Muscle layer of duodenum (tissue), 2 donors: ENCODE measurements around the gene JOSD1.

ENCODE experiments used
- H3K27ac ChIP-seq: one replicate; pipeline ENCODE4 v1.7.0; 2013; ENCODE audit warnings: mild to moderate bottlenecking, low read length
- H3K27me3 ChIP-seq: one replicate; pipeline ENCODE4 v1.7.0; 2013; ENCODE audit warnings: low read depth, mild to moderate bottlenecking, control low read depth, low read length
- H3K36me3 ChIP-seq, 2 donors: one replicate each; pipeline ENCODE4 v1.7.0; 2013; ENCODE audit warnings: low read length in 2 of 2, control low read depth in 1 of 2, mild to moderate bottlenecking in 1 of 2; ENCODE audit not compliant: insufficient read depth in 2 of 2, control insufficient read depth in 1 of 2
- H3K4me1 ChIP-seq, 2 donors: one replicate each; pipeline ENCODE4 v1.7.0; 2013; ENCODE audit warnings: low read length in 2 of 2, mild to moderate bottlenecking in 2 of 2, control low read depth in 1 of 2, moderate library complexity in 1 of 2; ENCODE audit not compliant: insufficient read depth in 2 of 2, control insufficient read depth in 1 of 2
- H3K4me3 ChIP-seq, 2 donors: one replicate each; pipeline ENCODE4 v1.7.0; 2013; ENCODE audit warnings: low read length in 2 of 2, low read depth in 1 of 2, mild to moderate bottlenecking in 1 of 2
- H3K9me3 ChIP-seq, 2 donors: one replicate each; pipeline ENCODE4 v1.7.0; 2013; ENCODE audit warnings: low read length in 2 of 2, control low read depth in 1 of 2, mild to moderate bottlenecking in 1 of 2; ENCODE audit not compliant: control insufficient read depth in 1 of 2
- donor health status: healthy.

Gene JOSD1

DNA sequence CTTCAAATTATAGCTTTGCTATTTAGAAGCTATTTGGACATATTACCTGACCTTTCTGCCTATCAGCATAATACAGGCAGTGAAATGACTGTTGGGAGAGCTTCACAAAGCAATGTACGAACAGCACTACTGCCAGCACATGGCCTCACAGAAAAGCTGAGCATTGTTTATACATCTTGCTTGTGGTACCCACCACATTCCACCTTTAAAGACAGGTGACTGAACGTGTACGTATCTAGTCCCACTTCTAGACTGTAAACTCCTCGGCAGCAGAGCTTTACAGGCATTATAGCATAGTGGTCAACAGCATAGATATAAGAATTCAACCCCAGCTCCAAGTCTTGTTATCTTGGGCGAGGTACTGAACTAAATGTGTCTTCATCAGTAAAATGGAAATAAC is 1.6 kb downstream of the JOSD1 start:
- peak overlapping the region; percentile 59 to 69 for H3K4me3 ChIP-seq
- H3K4me1 ChIP-seq = peaks cover 19 to 34% of the 10 kb centered on the region in 2 donors
- H3K36me3 ChIP-seq = no peaks in the 10 kb centered on the region
- H3K27me3 ChIP-seq = no peaks in the 10 kb centered on the region
- peak overlapping the region; percentile 88 for H3K27ac ChIP-seq
- no peaks in the 10 kb centered on the region for H3K9me3 ChIP-seq

DNA sequence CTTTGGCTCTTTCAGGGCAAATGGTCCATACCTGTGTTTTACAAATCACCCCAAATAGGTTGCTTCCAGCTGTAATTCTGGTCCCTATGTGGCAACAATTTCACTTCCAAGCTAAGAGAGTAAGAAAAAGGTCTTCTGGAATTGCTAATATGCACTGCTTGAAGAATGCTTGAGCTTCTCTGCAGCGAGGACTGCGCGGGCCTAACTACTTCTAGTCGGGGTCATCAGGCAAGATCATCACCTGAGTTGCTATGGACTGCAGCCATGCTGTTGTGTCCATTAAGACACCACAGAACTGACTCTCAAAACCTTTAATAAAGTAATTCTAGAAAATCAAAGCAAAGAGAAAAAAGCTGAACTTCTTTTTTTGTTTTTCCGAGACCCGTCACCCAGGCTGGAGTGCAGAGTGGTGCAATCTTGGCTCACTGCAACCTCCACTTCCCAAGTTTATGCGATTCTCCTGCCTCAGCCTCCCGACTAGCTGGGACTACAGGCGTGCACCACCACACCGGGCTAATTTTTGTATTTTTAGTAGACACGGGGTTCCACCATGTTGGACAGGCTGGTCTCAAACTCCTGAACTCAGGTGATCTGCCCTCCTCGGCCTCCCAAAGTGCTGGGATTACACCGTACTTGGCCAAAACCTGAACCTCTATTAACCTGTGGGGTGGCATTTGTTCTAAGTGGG is 2.2 kb downstream of the JOSD1 start:
- peaks cover 19 to 34% of the 10 kb centered on the region in 2 donors for H3K4me1 ChIP-seq
- peak overlapping the region; percentile 59 to 69 for H3K4me3 ChIP-seq
- peak overlapping the region; percentile 88 for H3K27ac ChIP-seq
- H3K27me3 ChIP-seq = no peaks in the 10 kb centered on the region
- H3K9me3 ChIP-seq = no peaks in the 10 kb centered on the region
- H3K36me3 ChIP-seq = peaks cover 0 to 1% of the 10 kb centered on the region in 2 donors

DNA sequence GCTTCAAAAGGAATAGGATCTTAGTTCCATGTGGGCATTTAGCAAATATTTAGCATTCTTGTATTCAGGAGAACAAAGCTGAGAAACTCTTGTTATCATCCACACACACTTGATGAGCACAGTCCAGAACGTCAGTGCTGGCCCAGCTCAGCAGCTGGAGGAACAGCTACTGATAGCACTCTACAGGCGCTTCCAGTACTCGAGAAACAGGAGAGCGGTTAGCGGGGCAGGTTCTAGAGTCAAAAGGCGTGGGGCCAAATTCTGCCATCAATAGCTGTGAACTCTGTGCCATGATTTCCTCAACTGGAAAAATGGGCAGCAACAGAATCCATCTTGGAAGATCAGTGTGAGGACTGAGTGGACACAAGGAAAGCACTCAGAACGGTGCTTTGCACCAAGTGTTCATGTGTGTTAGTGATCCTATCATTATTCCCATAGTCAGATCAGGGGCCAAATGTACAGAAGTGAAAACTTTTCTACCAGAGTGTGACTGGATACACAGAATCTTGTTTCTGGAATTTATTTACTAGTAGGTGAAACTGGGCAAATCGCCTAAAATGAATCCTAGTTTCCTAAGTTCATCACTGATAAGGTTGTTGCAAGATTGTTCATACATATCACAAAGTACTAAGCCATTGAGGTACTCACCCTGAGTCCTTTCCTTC is 3.2 kb downstream of the JOSD1 start:
- H3K4me3 ChIP-seq = peak overlapping the region; percentile 4 to 69
- H3K4me1 ChIP-seq = peaks cover 19 to 34% of the 10 kb centered on the region in 2 donors
- peak overlapping the region; percentile 70 for H3K27ac ChIP-seq
- no peaks in the 10 kb centered on the region for H3K9me3 ChIP-seq
- no peaks in the 10 kb centered on the region for H3K27me3 ChIP-seq
- H3K36me3 ChIP-seq = peaks cover 0 to 5% of the 10 kb centered on the region in 2 donors

DNA sequence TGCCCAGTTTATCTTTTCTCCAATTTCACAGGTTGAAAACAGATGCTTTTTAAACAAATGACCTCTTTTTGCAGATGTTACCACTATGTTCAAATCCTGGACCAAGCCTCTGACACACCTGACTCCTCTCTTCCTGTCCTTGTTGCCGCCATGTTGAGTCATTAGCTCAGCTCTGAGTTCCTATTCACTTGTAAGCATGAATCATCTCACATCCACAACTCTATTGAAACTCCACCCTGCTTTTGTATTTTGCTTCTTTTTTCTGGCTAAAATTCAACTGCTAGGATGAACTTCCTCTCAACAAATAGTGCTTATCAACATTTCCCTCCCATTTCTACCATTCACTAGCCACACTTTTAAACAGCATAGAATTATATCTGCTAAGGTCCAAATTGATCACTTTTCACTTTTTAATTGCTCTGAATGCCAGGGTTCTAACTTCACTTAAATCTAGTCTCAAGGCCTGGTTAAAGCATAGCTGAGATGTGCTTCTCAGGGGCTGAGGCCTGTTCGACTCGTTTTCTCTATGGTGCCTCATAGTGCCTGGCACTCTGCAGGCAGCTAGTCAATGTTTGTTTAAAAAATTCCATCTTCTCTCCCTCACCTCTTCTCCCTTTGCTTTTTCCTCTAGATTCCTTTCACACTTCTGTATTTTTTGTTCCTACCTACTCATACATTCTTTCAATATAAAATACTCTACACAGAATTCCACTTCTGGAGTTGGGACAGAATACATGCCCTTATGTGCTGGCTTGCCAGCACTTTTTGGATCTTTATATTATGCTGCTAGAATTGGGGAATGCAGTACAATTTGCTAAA is 3.9 kb downstream of the JOSD1 start:
- no peaks in the 10 kb centered on the region for H3K27me3 ChIP-seq
- H3K27ac ChIP-seq = peak overlapping the region; percentile 70
- H3K4me1 ChIP-seq = peaks cover 19 to 34% of the 10 kb centered on the region in 2 donors
- H3K9me3 ChIP-seq = no peaks in the 10 kb centered on the region
- H3K4me3 ChIP-seq = peak overlapping the region in 1 of 2 donors; percentile 4
- peaks cover 0 to 9% of the 10 kb centered on the region in 2 donors for H3K36me3 ChIP-seq

DNA sequence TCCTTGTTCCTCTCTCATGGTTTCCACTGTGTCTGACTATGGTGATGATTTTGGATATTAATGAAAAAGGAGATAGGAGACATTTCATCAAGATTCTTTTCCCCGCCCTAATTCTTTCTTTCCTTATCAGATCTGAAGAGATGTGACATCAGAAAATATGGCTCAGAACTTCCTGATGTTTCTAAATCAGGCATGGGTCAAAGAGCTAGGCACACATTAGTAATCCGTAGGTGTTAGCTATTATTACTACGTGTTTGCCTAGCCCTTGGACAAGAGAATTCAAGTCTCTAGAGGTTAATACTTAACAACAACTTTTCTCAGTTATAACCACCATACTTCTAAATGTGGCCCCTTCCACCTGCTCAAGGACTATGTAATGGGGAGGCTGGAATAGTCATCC is 5.8 kb downstream of the JOSD1 start:
- H3K27me3 ChIP-seq = no peaks in the 10 kb centered on the region
- no peak overlapping the region for H3K27ac ChIP-seq
- H3K9me3 ChIP-seq = no peaks in the 10 kb centered on the region
- peaks cover 14 to 34% of the 10 kb centered on the region in 2 donors for H3K4me1 ChIP-seq
- H3K36me3 ChIP-seq = peaks cover 5 to 14% of the 10 kb centered on the region in 2 donors
- H3K4me3 ChIP-seq = no peak overlapping the region

DNA sequence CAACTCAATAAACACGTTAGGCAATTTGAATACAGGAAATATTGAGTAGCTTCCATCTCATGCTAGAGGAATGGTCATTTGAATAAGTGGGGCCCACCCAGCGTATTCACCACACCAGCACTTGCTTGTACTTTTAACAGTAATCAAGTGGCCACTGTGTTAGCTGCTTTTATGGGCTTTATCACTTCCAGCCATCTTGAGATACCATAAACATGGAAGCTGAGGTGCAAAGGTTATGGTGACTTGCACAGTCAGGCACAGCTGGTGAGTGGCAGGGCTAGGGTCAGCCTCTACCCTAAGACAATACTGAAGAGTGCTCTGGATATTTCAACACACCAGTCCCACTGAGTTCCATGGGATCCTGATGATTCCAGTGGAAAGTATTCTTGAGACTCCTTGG is 6.7 kb downstream of the JOSD1 start:
- no peaks in the 10 kb centered on the region for H3K9me3 ChIP-seq
- peak overlapping the region in 1 of 2 donors; percentile 22 for H3K4me3 ChIP-seq
- peak overlapping the region; percentile 70 for H3K27ac ChIP-seq
- H3K27me3 ChIP-seq = no peaks in the 10 kb centered on the region
- H3K4me1 ChIP-seq = peaks cover 14 to 30% of the 10 kb centered on the region in 2 donors
- H3K36me3 ChIP-seq = peaks cover 12 to 17% of the 10 kb centered on the region in 2 donors

DNA sequence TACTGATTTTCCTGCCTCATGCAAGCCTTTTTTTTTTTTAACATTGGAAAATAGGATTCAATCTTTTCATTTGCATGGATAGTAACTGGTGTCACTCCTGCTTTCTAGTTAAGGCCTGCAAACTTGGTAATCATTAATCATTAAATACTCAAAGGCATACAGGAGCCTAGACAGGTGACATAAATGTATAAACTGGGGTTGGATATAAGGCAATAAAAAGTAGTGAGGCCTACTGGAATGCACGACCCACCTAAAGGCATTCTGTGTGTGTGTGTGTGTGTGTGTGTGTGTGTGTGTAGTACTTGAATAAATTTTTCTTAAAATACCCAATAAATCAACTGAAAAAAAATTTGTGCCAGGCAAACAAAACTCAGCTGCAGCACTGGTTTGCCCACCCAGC is 11.1 kb downstream of the JOSD1 start:
- Histone ChIP-seq H3K9me3 (no peaks in the 10 kb centered on the region), H3K4me3 (no peak overlapping the region), H3K27ac (no peak overlapping the region), H3K4me1 (no peaks in the 10 kb centered on the region), H3K36me3 (peaks cover 54 to 56% of the 10 kb centered on the region in 2 donors), H3K27me3 (no peaks in the 10 kb centered on the region)

DNA sequence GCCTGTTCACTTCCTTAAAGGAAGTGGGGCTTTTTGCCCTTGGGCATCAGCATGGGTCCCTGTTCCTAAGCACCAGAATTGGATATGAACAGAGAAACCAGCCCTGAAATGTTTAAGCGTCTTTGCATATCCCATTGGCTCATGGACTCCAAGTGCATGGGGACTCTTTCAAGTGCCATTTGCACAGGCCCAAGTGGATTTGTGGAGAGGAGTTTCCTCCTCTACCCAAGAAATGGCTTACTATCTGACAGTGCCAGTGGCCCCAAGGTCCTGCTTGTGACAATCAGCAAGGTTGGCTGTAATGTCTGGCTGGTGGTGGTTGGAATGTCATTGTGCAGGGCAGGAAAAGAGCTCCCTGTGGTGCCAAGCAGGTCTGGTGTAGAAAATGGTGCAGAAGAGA is 15.0 kb downstream of the JOSD1 start:
- Histone ChIP-seq H3K27me3 (no peaks in the 10 kb centered on the region), H3K4me3 (no peak overlapping the region), H3K9me3 (no peaks in the 10 kb centered on the region), H3K36me3 (peaks cover 47 to 65% of the 10 kb centered on the region in 2 donors), H3K27ac (no peak overlapping the region), H3K4me1 (peaks cover 4 to 9% of the 10 kb centered on the region in 2 donors)

DNA sequence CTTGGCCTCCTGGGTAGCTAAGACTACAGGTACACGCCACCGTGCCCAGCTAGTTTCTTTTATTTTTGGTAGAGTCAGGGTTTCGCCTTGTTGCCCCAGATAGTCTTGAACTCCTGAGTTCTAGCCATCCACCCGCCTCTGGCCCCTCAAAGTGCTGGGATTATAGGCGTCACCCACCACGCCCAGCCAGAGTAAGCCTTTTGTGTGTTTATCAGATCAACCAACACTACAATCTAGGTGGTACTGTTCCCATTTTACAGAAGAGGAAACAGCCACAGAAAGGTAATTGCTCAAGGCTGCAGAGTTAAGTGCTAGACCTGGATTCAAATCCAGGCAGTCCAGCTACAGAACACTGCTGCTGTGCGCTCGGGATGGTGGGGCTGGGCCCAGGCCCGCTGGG is 15.8 kb downstream of the JOSD1 start:
- Histone ChIP-seq H3K27me3 (no peaks in the 10 kb centered on the region), H3K27ac (no peak overlapping the region), H3K4me3 (no peak overlapping the region), H3K36me3 (peaks cover 47 to 64% of the 10 kb centered on the region in 2 donors), H3K4me1 (peaks cover 4 to 9% of the 10 kb centered on the region in 2 donors), H3K9me3 (no peaks in the 10 kb centered on the region)

DNA sequence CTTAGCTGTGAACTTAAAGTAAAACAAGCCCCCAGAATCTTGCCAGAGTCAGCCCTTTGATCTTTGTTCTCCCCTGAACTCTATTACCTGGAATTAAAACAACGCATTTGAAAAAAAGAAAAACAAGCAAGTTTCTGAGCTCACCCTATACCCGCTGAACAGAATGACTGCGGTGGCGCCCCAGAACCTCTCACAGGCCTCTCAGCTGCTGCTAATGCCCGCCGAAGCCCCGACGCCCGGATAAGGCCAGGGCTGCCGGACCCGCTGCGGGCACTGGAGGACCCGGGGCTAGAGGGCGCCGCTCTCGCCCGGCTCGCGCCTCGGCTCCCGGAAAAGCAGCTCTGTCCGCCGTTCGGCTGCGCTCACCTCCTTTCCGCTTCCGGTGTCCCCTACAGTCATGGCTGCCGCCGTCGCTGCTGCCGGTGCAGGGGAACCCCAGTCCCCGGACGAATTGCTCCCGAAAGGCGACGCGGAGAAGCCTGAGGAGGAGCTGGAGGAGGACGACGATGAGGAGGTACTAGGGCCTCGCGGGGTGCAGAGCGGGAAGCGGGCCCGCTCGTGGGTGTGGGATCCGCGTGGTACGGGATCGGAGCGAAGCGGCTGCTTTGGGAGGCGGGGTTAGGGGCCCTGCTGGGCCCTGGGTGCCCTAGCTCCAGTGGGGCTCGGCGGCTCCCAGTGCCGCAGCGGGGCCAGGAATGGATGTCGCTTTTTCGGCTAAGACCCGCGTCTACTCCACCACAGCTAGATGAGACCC is 19.0 kb downstream of the JOSD1 start, which contains the start of gene TOMM22:
Gene TOMM22 (plus strand): TSS at position 376 of the 754 bp plus-strand sequence. CDS start 22 bp downstream, at position 398.
- Histone ChIP-seq H3K4me1 (peaks cover 4 to 9% of the 10 kb centered on the region in 2 donors), H3K27ac (peak within 1 kb of the TSS; percentile 80), H3K4me3 (peak within 1 kb of the TSS; percentile 94 to 100), H3K36me3 (peaks cover 23 to 34% of the 10 kb centered on the region in 2 donors), H3K27me3 (no peaks in the 10 kb centered on the region), H3K9me3 (no peaks in the 10 kb centered on the region)
